Skeletal muscle tissue (tissue), 4 donors: ENCODE results near the gene GAS2L3. TPM values are rescaled to one million over a fixed set of nuclear protein-coding genes. Genes with fewer than 3 reads are reported as not detected.
"Not testable (repeated sequence)": the region's sequence is repeated elsewhere in the genome, so short reads cannot be mapped to it uniquely, and the experiment has no call there.

Experiments
- H3K27ac ChIP-seq: one replicate; pipeline ENCODE4 v1.7.0; 2013; ENCODE audit warnings: mild to moderate bottlenecking, low read depth, low read length, inconsistent platforms
- H3K27me3 ChIP-seq, 3 donors: one replicate each; pipeline ENCODE4 v1.7.0; 2013; ENCODE audit warnings: low read length in 3 of 3; ENCODE audit not compliant: control insufficient read depth in 3 of 3, insufficient read depth in 3 of 3
- H3K36me3 ChIP-seq, 3 donors: one replicate each; pipeline ENCODE4 v1.7.0; 2013; ENCODE audit warnings: low read length in 3 of 3; ENCODE audit not compliant: control insufficient read depth in 3 of 3, insufficient read depth in 3 of 3
- H3K4me1 ChIP-seq, 3 donors: one replicate each; pipeline ENCODE4 v1.7.0; 2013; ENCODE audit warnings: low read length in 3 of 3, mild to moderate bottlenecking in 3 of 3; ENCODE audit not compliant: control insufficient read depth in 3 of 3, insufficient read depth in 3 of 3
- H3K4me3 ChIP-seq, 3 donors: one replicate each; pipeline ENCODE4 v1.7.0; 2013; ENCODE audit warnings: low read length in 3 of 3
- H3K9ac ChIP-seq, 3 donors: one replicate each; pipeline ENCODE4 v1.7.0; 2013; ENCODE audit warnings: low read length in 3 of 3, mild to moderate bottlenecking in 3 of 3, moderate library complexity in 2 of 3, low read depth in 1 of 3
- H3K9me3 ChIP-seq, 3 donors: one replicate each; pipeline ENCODE4 v1.7.0; 2013; ENCODE audit warnings: low read length in 3 of 3; ENCODE audit not compliant: control insufficient read depth in 3 of 3
- total RNA-seq: library from RNA; depleted of rRNA; stranded (reverse); fragments of >200 nt; gene quantifications from one replicate; pipeline ENCODE4 v1.2.3, GENCODE V29; 2014
- donor health status: Osteomylitis.

Gene GAS2L3
- total RNA-seq, 1 donor from 2014 or later, result 19.3 TPM

DNA sequence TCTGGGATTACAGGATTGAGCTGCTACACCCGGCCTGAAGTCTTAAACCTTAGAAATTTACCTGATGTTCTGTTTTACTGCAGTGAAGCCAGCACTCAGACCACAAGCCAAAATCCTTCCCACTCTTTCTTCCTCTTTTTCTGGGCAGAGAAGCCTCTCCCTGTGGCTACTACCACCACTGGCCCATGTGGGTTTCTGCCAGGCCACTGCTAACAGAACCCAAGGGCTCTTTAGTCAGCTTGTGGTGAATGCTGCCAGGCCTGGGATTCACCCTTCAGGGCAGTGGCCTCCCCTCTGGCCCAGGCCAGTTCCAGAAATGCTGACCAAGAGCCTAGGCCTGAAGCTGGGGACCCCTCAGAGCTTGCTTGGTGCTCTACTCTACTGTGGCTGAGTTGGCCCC is 35.3 kb downstream of the GAS2L3 start:
- Histone ChIP-seq H3K4me3 (no peak overlapping the region), H3K9ac (no peak overlapping the region), H3K4me1 (no peaks in the 10 kb centered on the region), H3K36me3 (no peaks in the 10 kb centered on the region), H3K9me3 (no peaks in the 10 kb centered on the region), H3K27me3 (no peaks in the 10 kb centered on the region), H3K27ac (no peak overlapping the region)

GRCh38 chr12:100610666-100611430 is 37.4 kb downstream of the GAS2L3 start:
- no peaks in the 10 kb centered on the region for H3K9me3 ChIP-seq
- H3K27ac ChIP-seq, result no peak overlapping the region
- H3K4me3 ChIP-seq, result no peak overlapping the region
- no peak overlapping the region for H3K9ac ChIP-seq
- no peaks in the 10 kb centered on the region for H3K36me3 ChIP-seq
- no peaks in the 10 kb centered on the region for H3K27me3 ChIP-seq
- H3K4me1 ChIP-seq, result no peaks in the 10 kb centered on the region

DNA sequence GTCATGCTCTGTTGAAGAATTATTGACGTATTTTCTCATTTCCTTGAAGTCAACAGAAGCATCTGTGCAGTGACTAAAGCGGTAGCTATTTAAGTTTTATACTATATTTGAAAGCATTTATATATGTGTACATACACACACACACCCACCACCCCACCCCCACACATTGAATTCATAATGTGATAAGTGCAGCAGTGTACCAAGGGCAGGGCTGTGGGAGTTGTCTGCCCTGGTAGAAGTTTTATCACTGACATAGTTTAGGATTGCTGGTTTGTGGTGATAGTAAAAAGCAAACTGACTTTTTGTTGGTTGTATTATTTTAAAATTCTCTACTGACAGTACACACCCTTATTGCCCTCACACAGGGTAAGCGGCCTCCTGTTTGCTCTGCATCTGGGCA is 39.1 kb downstream of the GAS2L3 start:
- Histone ChIP-seq H3K4me3 (no peak overlapping the region), H3K9me3 (no peaks in the 10 kb centered on the region), H3K27me3 (no peaks in the 10 kb centered on the region), H3K4me1 (no peaks in the 10 kb centered on the region), H3K9ac (no peak overlapping the region), H3K36me3 (no peaks in the 10 kb centered on the region), H3K27ac (no peak overlapping the region)

DNA sequence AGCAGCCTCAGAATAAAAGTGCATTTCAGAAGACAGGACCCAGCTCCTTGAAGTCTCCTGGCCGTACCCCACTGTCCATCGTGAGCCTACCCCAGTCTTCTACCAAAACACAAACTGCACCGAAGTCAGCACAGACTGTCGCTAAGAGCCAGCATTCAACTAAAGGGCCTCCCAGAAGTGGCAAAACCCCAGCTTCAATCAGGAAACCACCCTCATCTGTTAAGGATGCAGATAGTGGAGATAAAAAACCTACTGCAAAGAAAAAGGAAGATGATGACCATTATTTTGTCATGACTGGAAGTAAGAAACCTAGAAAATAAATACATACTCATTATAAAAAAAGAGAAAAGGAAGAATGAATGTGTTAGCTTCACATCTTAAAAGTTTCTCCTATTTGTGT is 51.1 kb downstream of the GAS2L3 start:
- Histone ChIP-seq H3K36me3 (no peaks in the 10 kb centered on the region), H3K27me3 (no peaks in the 10 kb centered on the region), H3K9ac (no peak overlapping the region), H3K4me1 (no peaks in the 10 kb centered on the region), H3K4me3 (no peak overlapping the region), H3K27ac (no peak overlapping the region), H3K9me3 (no peaks in the 10 kb centered on the region)

- no peaks in the 10 kb centered on the region for H3K4me1 ChIP-seq
- H3K27me3 ChIP-seq, result no peaks in the 10 kb centered on the region
- no peak overlapping the region for H3K4me3 ChIP-seq
- no peaks in the 10 kb centered on the region for H3K36me3 ChIP-seq
- no peaks in the 10 kb centered on the region for H3K9me3 ChIP-seq
- H3K9ac ChIP-seq, result no peak overlapping the region
- H3K27ac ChIP-seq, result no peak overlapping the region
Measured at GRCh38 chr12:100632445-100632892, 59.0 kb downstream of the GAS2L3 start.

DNA sequence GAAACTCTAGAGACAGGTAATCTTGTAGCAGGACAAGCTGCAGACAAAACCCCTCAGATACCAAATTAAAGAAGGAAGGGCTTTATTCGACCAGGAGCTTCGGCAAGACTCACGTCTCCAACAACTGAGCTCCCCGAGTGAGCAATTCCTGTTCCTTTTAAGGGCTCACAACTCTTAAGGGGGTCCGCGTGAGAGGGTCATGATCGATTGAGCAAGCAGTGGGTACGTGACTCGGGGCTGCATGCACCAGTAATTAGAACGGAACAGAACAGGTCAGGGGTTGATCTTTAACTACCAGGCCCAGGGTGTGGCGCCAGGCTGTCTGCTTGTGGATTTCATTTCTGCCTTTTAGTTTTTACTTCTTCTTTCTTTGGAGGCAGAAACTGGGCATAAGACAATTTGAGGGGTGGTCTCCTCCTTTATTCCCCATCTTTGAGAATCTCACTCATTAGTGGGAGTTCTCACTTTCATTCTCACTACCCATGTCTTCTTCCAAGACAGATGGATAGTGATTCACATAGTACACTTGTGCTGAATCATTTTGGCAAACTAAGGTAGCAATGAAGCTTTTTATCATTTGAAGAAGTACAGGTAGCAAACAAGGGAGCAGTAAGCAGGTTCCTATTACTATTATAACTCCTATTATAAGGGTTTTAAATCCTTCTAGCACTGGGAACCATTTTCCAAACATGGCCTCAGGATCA is 59.8 kb downstream of the GAS2L3 start:
- not testable (repeated sequence) for H3K9ac ChIP-seq, H3K27me3 ChIP-seq, H3K4me1 ChIP-seq, H3K36me3 ChIP-seq, H3K27ac ChIP-seq, H3K9me3 ChIP-seq, H3K4me3 ChIP-seq

GRCh38 chr12:100643246-100643645 is 69.8 kb downstream of the GAS2L3 start:
- Histone ChIP-seq H3K9ac (no peak overlapping the region), H3K27ac (no peak overlapping the region), H3K4me1 (no peaks in the 10 kb centered on the region)

GRCh38 chr12:100646896-100647295 is 73.4 kb downstream of the GAS2L3 start:
- H3K27ac ChIP-seq, result no peak overlapping the region
- no peaks in the 10 kb centered on the region for H3K36me3 ChIP-seq
- peaks cover 0 to 3% (median 0%) of the 10 kb centered on the region in 3 donors for H3K27me3 ChIP-seq
- no peak overlapping the region for H3K9ac ChIP-seq
- no peak overlapping the region for H3K4me3 ChIP-seq
- H3K4me1 ChIP-seq, result no peaks in the 10 kb centered on the region
- H3K9me3 ChIP-seq, result no peaks in the 10 kb centered on the region

More at GRCh38 chr12:100643246-100643645, 69.8 kb downstream of the GAS2L3 start:
- no peaks in the 10 kb centered on the region for H3K9me3 ChIP-seq
- H3K4me3 ChIP-seq, result no peak overlapping the region
- no peaks in the 10 kb centered on the region for H3K27me3 ChIP-seq
- no peaks in the 10 kb centered on the region for H3K36me3 ChIP-seq

DNA sequence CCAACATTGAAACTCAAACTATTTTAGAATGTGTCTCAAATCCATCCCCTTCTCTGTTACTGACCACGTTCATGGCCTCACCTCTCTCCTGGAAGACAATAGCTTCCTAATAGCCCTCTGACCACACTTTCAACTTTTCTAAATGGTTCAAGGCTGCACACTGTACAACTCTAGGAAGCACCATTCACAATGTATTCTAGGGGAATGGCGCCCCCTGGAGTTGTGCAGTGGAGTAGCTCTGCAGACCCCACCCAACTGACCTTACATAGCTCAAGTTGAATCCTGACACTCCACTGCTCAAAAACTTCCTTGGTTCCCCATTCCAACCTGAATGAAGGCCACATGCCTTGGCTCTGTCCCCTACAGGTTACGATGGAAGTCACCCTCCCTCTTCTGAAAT is 77.6 kb downstream of the GAS2L3 start:
- H3K9me3 ChIP-seq, result no peaks in the 10 kb centered on the region
- no peak overlapping the region for H3K4me3 ChIP-seq
- H3K4me1 ChIP-seq, result no peaks in the 10 kb centered on the region
- peaks cover 0 to 3% (median 0%) of the 10 kb centered on the region in 3 donors for H3K27me3 ChIP-seq
- H3K9ac ChIP-seq, result no peak overlapping the region
- H3K27ac ChIP-seq, result no peak overlapping the region
- H3K36me3 ChIP-seq, result no peaks in the 10 kb centered on the region

DNA sequence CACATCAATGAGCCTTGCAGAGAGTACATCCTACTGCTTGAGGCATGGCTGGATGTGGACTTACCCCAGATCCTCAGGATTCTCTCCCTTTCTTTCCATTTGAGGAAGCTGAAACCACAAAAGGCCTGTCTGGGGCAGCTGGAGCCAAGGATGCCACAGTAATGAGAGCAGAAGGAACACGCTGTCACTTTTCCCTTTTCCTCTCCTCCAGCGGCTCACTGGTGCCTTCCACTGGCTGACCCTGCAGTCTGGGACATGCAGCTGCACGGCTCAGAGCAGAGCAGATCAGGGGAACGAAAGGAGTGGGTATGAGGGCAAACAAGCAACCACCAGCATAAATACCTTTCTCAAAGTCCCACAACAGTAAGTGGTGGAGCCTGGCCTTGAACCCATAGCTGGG is 78.2 kb downstream of the GAS2L3 start:
- H3K27ac ChIP-seq, result no peak overlapping the region
- H3K4me3 ChIP-seq, result no peak overlapping the region
- H3K4me1 ChIP-seq, result no peaks in the 10 kb centered on the region
- no peaks in the 10 kb centered on the region for H3K36me3 ChIP-seq
- H3K9me3 ChIP-seq, result no peaks in the 10 kb centered on the region
- H3K27me3 ChIP-seq, result peaks cover 0 to 3% (median 0%) of the 10 kb centered on the region in 3 donors
- H3K9ac ChIP-seq, result no peak overlapping the region
